ENCODE results near the gene RPSA.

- TF ChIP-seq POLR2A (IDR thresholded peaks at IDR 0.05) = no peak
- TF ChIP-seq CTCF (IDR thresholded peaks at IDR 0.05) = no peak
Observed at GRCh38 chr3:39407773-39408492, 1.4 kb downstream of the RPSA start.
